ENCODE results near the gene SEC22A. TPM values are rescaled to one million over a fixed set of nuclear protein-coding genes. Genes with fewer than 3 reads are reported as not detected.

SEC22A gene
- polyA plus RNA-seq, 1 experiment = 16.8 TPM

DNA sequence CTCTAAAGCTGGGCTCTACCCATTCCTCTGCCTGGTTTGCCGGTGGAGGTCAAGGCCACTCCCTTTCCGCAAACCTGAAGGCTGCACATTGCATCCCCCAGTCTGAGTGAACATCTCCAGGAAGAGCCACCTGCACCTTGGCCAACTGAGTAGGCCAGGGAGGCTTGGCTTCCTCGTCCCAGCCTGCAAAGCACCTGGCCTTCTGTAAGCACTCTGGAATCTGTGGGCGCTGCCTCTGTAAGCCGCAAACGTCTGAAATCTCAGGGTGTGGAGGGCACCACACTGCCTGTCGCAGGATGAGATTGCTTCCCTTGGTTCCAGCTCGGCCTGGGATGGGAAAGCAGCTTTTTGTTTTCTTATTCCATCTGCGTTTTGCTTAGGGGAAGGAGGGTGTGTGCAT lies 81.3 kb downstream of the SEC22A start:
- POLR2A ChIA-PET = no interaction called here
- no peak for DNase-seq (ENCODE audit: low read depth)
- TF ChIP-seq, protein P1, sequence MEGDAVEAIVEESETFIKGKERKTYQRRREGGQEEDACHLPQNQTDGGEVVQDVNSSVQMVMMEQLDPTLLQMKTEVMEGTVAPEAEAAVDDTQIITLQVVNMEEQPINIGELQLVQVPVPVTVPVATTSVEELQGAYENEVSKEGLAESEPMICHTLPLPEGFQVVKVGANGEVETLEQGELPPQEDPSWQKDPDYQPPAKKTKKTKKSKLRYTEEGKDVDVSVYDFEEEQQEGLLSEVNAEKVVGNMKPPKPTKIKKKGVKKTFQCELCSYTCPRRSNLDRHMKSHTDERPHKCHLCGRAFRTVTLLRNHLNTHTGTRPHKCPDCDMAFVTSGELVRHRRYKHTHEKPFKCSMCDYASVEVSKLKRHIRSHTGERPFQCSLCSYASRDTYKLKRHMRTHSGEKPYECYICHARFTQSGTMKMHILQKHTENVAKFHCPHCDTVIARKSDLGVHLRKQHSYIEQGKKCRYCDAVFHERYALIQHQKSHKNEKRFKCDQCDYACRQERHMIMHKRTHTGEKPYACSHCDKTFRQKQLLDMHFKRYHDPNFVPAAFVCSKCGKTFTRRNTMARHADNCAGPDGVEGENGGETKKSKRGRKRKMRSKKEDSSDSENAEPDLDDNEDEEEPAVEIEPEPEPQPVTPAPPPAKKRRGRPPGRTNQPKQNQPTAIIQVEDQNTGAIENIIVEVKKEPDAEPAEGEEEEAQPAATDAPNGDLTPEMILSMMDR (IDR thresholded peaks at IDR 0.05; ENCODE audit: insufficient read depth, low read depth, low read length) = no peak
- no peak overlapping the region for H3K4me3 ChIP-seq (ENCODE audit: low read depth, low read length)
- no peaks in the 10 kb centered on the region for H3K27me3 ChIP-seq (ENCODE audit: control insufficient read depth, insufficient read depth, low read length)
- H3K36me3 ChIP-seq (ENCODE audit: control insufficient read depth, insufficient read depth, low read length) = no peaks in the 10 kb centered on the region
- CTCF ChIA-PET = interaction anchor here (1.7 kb wide), 1 partner anchor 16 kb away, joined by 4 read pairs; no protein-coding TSS in a partner anchor

DNA sequence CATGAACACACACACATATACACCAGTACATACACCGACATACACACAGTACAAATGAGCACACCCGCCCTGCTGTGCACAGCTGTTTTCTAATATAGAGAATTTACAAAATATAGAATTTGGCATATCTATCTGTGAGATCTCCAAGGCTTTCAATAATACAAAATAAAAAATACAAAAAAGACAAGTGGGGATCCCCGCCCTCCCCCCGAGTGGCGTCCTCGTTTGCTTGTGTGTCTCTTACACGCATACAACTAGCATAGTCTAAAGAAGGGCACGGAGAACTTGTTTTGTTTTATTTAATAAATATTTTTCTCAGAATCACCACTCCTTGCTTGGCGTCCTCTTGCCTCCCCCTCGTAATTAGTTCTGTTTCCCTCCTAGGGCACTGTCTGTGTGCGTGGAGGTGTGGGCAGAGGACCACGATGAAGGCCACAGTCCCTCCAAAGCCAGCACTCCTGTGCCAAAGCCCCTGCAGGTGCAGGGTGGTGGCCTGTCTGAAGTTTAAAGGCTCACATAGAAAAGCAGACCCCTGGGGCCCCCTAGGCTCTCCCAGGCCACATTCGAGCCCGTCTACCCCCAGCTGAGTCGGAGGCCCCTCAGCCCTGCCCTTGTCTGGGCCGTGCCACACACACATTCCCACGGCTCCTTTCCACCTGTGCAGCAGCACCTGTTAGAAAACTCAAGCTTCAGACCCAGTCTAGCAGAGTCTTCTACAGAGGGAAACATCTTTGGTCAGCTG lies 82.1 kb downstream of the SEC22A start:
- DNase-seq (ENCODE audit: low read depth) = no peak
- H3K27me3 ChIP-seq (ENCODE audit: control insufficient read depth, insufficient read depth, low read length) = no peaks in the 10 kb centered on the region
- no peak overlapping the region for H3K4me3 ChIP-seq (ENCODE audit: low read depth, low read length)
- TF ChIP-seq, protein P1 (IDR thresholded peaks at IDR 0.05; ENCODE audit: insufficient read depth, low read depth, low read length) = no peak
- ChIA-PET POLR2A (no interaction called here), CTCF (interaction anchor here (0.9 to 1.7 kb wide), 5 partner anchors 8 to 205 kb away, joined by 3 to 4 read pairs (median 3); no protein-coding TSS in a partner anchor)
- no peaks in the 10 kb centered on the region for H3K36me3 ChIP-seq (ENCODE audit: control insufficient read depth, insufficient read depth, low read length)

DNA sequence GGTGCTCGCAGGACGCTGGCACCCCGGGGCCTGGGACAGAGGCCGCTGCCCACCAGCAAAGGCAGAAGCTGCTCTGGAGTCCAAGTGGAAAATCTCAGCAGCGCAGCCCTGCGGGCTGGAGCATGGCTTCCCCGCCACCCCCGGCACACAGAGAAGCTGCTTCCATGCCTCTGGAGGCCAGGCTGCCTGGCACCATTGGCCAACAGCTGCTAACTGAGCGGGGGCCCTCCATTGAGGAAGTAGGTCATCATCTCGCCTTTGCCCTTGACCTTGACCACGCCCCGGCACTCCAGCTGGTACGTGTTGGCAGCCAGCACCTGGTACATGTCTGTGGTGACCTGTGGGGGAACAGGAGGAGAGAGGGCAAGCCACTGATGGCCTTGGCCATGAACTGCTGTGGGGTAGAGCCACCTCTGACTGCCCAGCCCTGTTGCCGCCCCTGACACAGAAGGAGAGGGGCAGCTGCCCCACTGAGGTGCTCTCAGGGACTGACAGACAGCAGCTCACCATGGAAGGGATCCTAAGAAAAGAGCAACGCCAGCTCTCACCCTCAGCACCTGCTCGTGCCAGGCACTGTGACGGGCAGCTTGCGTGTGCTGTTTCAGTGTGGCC lies 82.8 kb downstream of the SEC22A start:
- Histone ChIP-seq H3K36me3 (ENCODE audit: control insufficient read depth, insufficient read depth, low read length) (no peaks in the 10 kb centered on the region), H3K27me3 (ENCODE audit: control insufficient read depth, insufficient read depth, low read length) (no peaks in the 10 kb centered on the region), H3K4me3 (ENCODE audit: low read depth, low read length) (no peak overlapping the region)
- DNase-seq (ENCODE audit: low read depth) = no peak
- ChIA-PET POLR2A (no interaction called here), CTCF (interaction anchor here (0.9 to 1.1 kb wide), 4 partner anchors 9 to 205 kb away, joined by 3 to 4 read pairs (median 3); no protein-coding TSS in a partner anchor)
- TF ChIP-seq, protein P1 (IDR thresholded peaks at IDR 0.05; ENCODE audit: insufficient read depth, low read depth, low read length) = no peak

DNA sequence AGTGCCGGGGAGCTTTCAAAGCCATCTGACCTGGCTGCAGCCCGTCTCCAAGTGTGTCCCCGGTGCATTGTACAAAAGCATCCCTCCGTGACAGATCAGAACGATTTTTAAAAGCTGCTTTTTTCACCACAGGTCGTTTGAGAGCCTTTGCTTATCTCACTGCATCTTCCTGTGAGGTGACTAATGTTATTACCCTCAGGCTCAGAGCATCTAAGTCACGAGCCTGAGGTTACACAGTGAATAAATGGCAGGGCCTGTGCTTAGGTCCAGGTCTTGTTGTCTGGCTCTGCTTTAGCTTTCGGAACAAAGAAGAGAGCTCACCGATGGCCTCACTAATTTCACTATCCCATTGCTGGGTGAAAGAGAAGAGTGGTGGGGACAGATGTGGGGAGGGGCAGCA lies 83.3 kb downstream of the SEC22A start:
- CTCF ChIA-PET = interaction anchor here (0.9 to 1.9 kb wide), 5 partner anchors 10 to 204 kb away, joined by 3 to 11 read pairs (median 3); no protein-coding TSS in a partner anchor
- DNase-seq (ENCODE audit: low read depth) = no peak
- H3K4me3 ChIP-seq (ENCODE audit: low read depth, low read length) = no peak overlapping the region
- TF ChIP-seq, protein P1 (IDR thresholded peaks at IDR 0.05; ENCODE audit: insufficient read depth, low read depth, low read length) = no peak
- POLR2A ChIA-PET = no interaction called here
- H3K36me3 ChIP-seq (ENCODE audit: control insufficient read depth, insufficient read depth, low read length) = no peaks in the 10 kb centered on the region
- no peaks in the 10 kb centered on the region for H3K27me3 ChIP-seq (ENCODE audit: control insufficient read depth, insufficient read depth, low read length)

DNA sequence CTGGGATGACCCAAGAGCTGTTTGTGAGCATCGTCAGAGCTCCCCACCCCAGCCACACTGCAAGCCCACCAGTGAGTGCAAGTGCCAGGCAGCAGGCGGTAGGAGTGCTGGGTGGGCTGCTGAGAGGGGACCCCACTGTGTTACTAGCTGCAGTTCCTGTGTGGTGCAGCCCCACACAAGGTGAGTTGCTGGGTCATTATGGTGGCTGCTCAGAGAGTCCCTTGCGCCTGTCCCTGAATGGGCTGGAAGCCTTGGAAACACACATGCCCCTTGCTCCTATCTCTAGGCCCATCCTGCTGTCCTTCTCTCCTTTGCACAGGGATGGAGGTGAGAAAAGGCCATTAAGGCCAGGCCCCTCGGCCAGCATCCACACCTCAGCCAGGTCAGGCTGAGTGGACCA lies 83.7 kb downstream of the SEC22A start:
- CTCF ChIA-PET = interaction anchor here (0.8 to 1.9 kb wide), 4 partner anchors 8 to 17 kb away, joined by 3 to 11 read pairs (median 4); no protein-coding TSS in a partner anchor
- H3K4me3 ChIP-seq (ENCODE audit: low read depth, low read length) = no peak overlapping the region
- TF ChIP-seq, protein P1 (IDR thresholded peaks at IDR 0.05; ENCODE audit: insufficient read depth, low read depth, low read length) = no peak

More for the DNA sequence above, 83.7 kb downstream of the SEC22A start:
- H3K27me3 ChIP-seq (ENCODE audit: control insufficient read depth, insufficient read depth, low read length) = no peaks in the 10 kb centered on the region
- no peaks in the 10 kb centered on the region for H3K36me3 ChIP-seq (ENCODE audit: control insufficient read depth, insufficient read depth, low read length)
- POLR2A ChIA-PET = no interaction called here
- DNase-seq (ENCODE audit: low read depth) = no peak

Data from BJ (cell line).